ENCODE data around the gene SPIC.

GRCh38 chr12:101468948-101469347 lies 6.2 kb upstream of the SPIC start:
- no peak for TF ChIP-seq EZH2phosphoT487 (IDR thresholded peaks at IDR 0.05; ENCODE audit: borderline replicate concordance, low read length)
- TF ChIP-seq, protein P1, sequence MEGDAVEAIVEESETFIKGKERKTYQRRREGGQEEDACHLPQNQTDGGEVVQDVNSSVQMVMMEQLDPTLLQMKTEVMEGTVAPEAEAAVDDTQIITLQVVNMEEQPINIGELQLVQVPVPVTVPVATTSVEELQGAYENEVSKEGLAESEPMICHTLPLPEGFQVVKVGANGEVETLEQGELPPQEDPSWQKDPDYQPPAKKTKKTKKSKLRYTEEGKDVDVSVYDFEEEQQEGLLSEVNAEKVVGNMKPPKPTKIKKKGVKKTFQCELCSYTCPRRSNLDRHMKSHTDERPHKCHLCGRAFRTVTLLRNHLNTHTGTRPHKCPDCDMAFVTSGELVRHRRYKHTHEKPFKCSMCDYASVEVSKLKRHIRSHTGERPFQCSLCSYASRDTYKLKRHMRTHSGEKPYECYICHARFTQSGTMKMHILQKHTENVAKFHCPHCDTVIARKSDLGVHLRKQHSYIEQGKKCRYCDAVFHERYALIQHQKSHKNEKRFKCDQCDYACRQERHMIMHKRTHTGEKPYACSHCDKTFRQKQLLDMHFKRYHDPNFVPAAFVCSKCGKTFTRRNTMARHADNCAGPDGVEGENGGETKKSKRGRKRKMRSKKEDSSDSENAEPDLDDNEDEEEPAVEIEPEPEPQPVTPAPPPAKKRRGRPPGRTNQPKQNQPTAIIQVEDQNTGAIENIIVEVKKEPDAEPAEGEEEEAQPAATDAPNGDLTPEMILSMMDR (IDR thresholded peaks at IDR 0.05; ENCODE audit: low read depth, low read length, poor library complexity, severe bottlenecking): no peak

Measured in DOHH2 (cell line).